Thoracic aorta (tissue), 2 donors: ENCODE results near the gene HSD17B13. TPM values are rescaled to one million over a fixed set of nuclear protein-coding genes. Genes with fewer than 3 reads are reported as not detected.
"Not testable (repeated sequence)": the region's sequence is repeated elsewhere in the genome, so short reads cannot be mapped to it uniquely, and the experiment has no call there.

ENCODE experiments used
- ATAC-seq: fragments of 150-250 bp; one replicate; pipeline ENCODE4 v1.8.0; 2017; ENCODE audit warnings: low read depth; ENCODE audit not compliant: insufficient number of reproducible peaks, low FRiP score
- DNase-seq: peaks from one replicate; pipeline ENCODE4 v3.0.0-alpha.2; 2020; ENCODE audit warnings: low spot score
- H3K27ac ChIP-seq, 2 donors: fragments of 200-600 bp; sonication (generic); 1 replicate in 1 of 2; 2 replicates in 1 of 2; pipeline ENCODE4 v1.5.1; 2016; ENCODE audit warnings: mild to moderate bottlenecking in 2 of 2, moderate library complexity in 2 of 2
- H3K27me3 ChIP-seq: fragments of 200-600 bp; sonication (generic); replicated peaks from 2 replicates; pipeline ENCODE4 v1.6.0; 2016; ENCODE audit warnings: mild to moderate bottlenecking; ENCODE audit not compliant: insufficient read depth
- H3K36me3 ChIP-seq: fragments of 200-600 bp; sonication (generic); one replicate; pipeline ENCODE4 v1.5.1; 2016
- H3K4me1 ChIP-seq, 2 donors: fragments of 200-600 bp; sonication (generic); 1 replicate in 1 of 2; 2 replicates in 1 of 2; pipeline versions ENCODE4 v1.5.1 to v1.6.0; 2016; ENCODE audit warnings: low read depth in 2 of 2, mild to moderate bottlenecking in 1 of 2; ENCODE audit not compliant: control insufficient read depth in 1 of 2
- H3K4me3 ChIP-seq: fragments of 200-600 bp; sonication (generic); 2 replicates; pipeline ENCODE4 v1.5.1; 2016; ENCODE audit warnings: mild to moderate bottlenecking
- H3K9me3 ChIP-seq: fragments of 200-600 bp; sonication (generic); 2 replicates; pipeline ENCODE4 v1.5.1; 2016
- total RNA-seq, 2 donors: library from RNA; depleted of rRNA; stranded (reverse); fragments of >200 nt; gene quantifications; one replicate each; pipeline versions ENCODE4 v1.1.0 to v1.2.3, GENCODE V29; 2016
- TF ChIP-seq, protein P1 (sequence below): fragments of 200-600 bp; sonication (generic); IDR thresholded peaks from one replicate; pipeline ENCODE4 v1.5.1; 2019; ENCODE audit warnings: antibody characterized with exemption

HSD17B13 gene
- total RNA-seq, 2 donors from 2014 or later: 0.54 to 0.71 TPM

DNA sequence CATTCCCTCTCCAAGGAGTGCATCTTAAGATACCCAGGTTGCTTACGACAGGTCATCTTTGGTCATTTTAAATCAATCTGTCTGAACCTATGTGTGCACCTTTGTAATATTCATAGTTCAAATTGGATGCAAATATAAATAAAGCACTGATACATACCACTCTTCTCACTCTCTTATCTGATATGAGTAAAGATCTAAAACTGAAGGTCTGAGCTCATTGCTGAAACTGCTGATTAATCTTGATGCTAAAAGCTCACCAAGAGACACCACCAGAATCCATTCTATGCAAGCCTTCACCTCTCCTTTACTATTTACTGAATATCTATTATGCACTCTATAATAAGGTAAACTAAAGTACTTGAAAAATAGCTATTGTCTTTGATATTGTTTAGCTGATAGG is 16.6 kb downstream of the HSD17B13 start:
- DNase-seq (no peak), ATAC-seq (no peak)
- no peaks in the 10 kb centered on the region for H3K36me3 ChIP-seq
- H3K27me3 ChIP-seq: no peaks in the 10 kb centered on the region
- H3K27ac ChIP-seq: no peak overlapping the region
- TF ChIP-seq, protein P1, sequence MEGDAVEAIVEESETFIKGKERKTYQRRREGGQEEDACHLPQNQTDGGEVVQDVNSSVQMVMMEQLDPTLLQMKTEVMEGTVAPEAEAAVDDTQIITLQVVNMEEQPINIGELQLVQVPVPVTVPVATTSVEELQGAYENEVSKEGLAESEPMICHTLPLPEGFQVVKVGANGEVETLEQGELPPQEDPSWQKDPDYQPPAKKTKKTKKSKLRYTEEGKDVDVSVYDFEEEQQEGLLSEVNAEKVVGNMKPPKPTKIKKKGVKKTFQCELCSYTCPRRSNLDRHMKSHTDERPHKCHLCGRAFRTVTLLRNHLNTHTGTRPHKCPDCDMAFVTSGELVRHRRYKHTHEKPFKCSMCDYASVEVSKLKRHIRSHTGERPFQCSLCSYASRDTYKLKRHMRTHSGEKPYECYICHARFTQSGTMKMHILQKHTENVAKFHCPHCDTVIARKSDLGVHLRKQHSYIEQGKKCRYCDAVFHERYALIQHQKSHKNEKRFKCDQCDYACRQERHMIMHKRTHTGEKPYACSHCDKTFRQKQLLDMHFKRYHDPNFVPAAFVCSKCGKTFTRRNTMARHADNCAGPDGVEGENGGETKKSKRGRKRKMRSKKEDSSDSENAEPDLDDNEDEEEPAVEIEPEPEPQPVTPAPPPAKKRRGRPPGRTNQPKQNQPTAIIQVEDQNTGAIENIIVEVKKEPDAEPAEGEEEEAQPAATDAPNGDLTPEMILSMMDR: no peak
- peaks cover 10 to 23% of the 10 kb centered on the region in 2 donors for H3K4me1 ChIP-seq
- no peaks in the 10 kb centered on the region for H3K9me3 ChIP-seq
- H3K4me3 ChIP-seq: no peak overlapping the region

DNA sequence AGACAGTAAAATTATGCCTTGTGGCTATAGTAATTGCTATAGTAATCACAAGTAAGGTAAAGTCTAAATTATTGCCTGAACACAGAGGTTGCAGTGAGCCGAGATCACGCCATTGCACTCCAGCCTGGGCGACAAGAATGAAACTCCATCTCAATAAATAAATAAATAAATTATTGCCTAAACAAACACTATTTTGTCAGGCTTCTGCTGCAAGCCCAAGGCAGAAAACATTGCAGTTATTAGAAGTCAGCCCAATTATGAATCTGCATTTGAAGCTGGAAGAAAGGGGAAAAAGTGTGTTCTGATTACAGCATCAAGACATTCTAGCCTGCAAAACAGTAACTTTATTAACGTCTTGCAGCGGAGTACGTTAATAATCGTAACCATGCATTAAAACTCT is 17.1 kb downstream of the HSD17B13 start:
- ATAC-seq: no peak
- no peaks in the 10 kb centered on the region for H3K36me3 ChIP-seq
- TF ChIP-seq, protein P1: no peak

DNA sequence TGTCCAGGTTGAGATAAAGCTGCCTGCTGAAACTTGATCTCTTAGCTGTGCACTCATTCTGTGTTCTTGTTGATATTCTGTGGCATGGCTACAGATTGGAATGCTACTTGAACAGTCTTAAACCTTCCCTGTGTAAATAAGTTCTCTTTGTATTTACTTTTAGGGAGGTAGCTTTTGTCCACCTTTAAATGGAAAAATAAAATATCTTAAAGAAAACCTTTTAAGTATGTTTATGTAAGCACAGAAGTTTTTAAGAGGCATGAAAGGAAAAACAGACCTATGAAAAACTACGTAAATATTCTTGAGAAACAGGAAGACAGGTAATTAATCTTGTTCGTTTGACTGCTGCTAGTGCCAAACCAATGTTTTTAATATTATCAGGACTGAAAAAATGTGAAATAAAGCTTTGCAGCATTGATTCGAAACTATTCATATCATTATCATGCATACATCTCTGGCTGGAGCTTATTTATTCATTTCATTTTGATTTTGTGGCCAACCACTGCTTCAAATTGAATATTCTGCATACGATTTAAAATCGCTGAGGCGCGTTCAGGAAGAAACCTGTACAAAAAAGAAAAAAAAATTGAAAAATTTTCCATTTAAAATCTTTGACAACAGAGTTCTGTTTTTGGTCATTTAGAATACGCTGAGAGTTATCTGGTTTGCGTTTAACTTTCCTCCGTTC is 17.8 kb downstream of the HSD17B13 start:
- peak overlapping the region; percentile 25 for H3K4me3 ChIP-seq
- TF ChIP-seq, protein P1: no peak
- ATAC-seq: no peak

More for the DNA sequence above, 17.1 kb downstream of the HSD17B13 start:
- DNase-seq: no peak
- no peak overlapping the region for H3K27ac ChIP-seq
- no peaks in the 10 kb centered on the region for H3K27me3 ChIP-seq
- peak overlapping the region; percentile 25 for H3K4me3 ChIP-seq
- H3K9me3 ChIP-seq: no peaks in the 10 kb centered on the region
- peaks cover 10 to 20% of the 10 kb centered on the region in 2 donors for H3K4me1 ChIP-seq

DNA sequence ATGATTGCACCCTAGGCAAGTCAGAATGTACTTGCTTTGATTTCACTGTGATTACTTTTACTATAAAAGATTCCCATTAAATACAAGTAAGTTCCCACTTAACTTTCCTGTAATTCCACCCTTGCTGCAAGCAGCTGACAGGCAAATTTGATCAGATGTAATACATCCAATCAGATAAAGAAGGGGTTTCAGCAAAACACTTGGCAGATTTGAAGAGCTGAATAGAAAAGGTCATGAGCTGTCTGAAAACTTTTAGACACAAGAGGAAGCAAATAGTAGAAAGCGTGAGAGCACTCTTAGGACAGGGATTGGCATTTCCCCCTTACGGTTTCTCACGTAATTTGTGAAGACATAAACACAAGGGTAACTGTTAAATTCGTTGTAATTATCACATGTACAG is 22.8 kb downstream of the HSD17B13 start:
- Histone ChIP-seq H3K9me3 (no peaks in the 10 kb centered on the region), H3K4me3 (no peak overlapping the region), H3K27me3 (no peaks in the 10 kb centered on the region), H3K27ac (no peak overlapping the region), H3K36me3 (no peaks in the 10 kb centered on the region), H3K4me1 (peaks cover 3 to 16% of the 10 kb centered on the region in 2 donors)
- no peak for ATAC-seq
- no peak for DNase-seq
- TF ChIP-seq, protein P1: no peak

More for the DNA sequence above, 17.8 kb downstream of the HSD17B13 start:
- no peak for DNase-seq
- Histone ChIP-seq H3K4me1 (peaks cover 9 to 19% of the 10 kb centered on the region in 2 donors), H3K27me3 (no peaks in the 10 kb centered on the region), H3K36me3 (no peaks in the 10 kb centered on the region), H3K27ac (peak overlapping the region in 1 of 2 donors; percentile 51), H3K9me3 (no peaks in the 10 kb centered on the region)

DNA sequence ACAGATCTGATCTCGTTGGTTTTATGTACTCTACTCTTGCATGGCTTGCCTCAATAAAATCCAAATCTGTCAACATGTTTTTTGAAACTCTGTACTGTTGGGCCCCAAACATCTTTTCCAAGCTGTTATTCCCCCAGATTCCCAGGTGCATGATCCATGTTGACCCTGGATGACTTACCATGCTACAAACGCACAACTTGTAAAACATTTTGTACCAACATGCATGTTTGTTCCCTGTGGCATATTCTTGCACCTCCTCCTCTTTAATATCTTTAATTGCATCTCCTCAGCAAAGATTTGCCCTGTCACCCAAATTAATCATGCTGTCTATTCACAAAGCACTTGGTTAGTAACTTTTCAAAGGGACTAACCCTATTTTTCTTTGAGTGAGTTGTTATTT is 24.3 kb downstream of the HSD17B13 start:
- Histone ChIP-seq H3K9me3 (peaks cover 5% of the 10 kb centered on the region), H3K4me1 (peaks cover 0 to 3% of the 10 kb centered on the region in 2 donors), H3K36me3 (no peaks in the 10 kb centered on the region), H3K27ac (no peak overlapping the region), H3K4me3 (no peak overlapping the region), H3K27me3 (no peaks in the 10 kb centered on the region)
- no peak for DNase-seq
- TF ChIP-seq, protein P1: no peak
- no peak for ATAC-seq

DNA sequence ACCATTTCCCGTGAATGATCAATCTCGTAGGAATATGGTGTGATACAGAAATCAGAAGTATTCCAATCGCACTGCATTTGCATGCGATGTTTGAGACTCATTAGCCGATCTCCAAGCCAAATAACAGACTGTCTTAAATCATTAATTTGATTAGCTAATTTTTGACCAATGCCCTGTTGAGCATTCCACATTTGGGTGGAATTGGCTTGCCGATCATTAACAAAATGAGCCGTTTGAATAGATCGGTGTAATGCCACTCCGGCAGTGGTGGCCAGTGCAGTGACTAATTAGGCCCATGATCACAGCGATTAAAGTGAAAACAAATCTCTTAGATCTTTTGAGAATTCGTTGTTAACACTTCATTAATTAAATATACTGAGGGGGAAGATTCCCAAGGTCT is 27.8 kb downstream of the HSD17B13 start:
- H3K9me3 ChIP-seq, H3K4me3 ChIP-seq, H3K27me3 ChIP-seq, H3K4me1 ChIP-seq, H3K36me3 ChIP-seq, ATAC-seq, DNase-seq, H3K27ac ChIP-seq: not testable (repeated sequence)

DNA sequence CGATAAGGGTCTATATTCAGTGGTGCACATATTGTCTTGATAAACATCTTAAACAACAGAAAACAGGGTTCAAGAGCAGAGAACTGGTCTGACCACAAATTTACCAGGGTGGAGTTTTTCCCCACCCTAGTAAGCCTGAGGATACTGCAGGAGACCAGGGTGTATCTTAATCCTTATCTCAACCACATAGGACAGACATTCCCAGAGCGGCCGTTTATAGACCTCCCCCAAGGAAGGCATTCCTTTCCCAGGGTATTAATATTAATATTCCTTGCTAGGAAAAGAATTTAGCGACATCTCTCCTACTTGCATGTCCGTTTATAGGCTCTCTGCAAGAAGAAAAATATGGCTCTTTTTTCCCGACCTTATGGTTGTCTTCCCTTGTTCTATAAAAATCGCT is 28.8 kb downstream of the HSD17B13 start:
- not testable (repeated sequence) for ATAC-seq, H3K4me1 ChIP-seq, H3K9me3 ChIP-seq, H3K27ac ChIP-seq, H3K36me3 ChIP-seq, H3K27me3 ChIP-seq, DNase-seq, H3K4me3 ChIP-seq
